GM12874 (cell line): ENCODE results near the gene TMEM215.

Experiments used
- TF ChIP-seq, protein P1 (sequence below): IDR thresholded peaks from 2 replicates; pipeline ENCODE4 v1.5.1; 2011; ENCODE audit warnings: low read depth, mild to moderate bottlenecking, control low read depth, low read length, moderate library complexity; ENCODE audit not compliant: insufficient read depth

TMEM215 gene

DNA sequence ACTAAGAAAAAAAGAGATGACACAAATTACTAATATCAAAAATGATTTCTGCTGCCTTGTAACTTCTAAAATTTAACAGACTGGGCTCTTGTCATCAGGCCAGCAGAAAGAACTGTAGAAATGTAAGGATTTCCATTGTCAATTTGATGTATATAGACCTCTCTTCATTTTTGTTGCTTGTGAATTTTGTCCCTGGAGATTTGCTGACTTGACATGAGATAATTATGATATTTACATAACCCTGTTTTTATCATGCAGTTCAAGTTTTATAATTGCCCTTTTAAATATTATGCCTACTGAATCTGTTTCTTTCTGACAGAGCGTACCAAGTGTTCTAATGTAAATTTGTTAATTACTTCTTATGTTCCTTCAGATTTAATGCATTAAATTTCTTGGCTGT lies 23.9 kb downstream of the TMEM215 start:
- TF ChIP-seq, protein P1, sequence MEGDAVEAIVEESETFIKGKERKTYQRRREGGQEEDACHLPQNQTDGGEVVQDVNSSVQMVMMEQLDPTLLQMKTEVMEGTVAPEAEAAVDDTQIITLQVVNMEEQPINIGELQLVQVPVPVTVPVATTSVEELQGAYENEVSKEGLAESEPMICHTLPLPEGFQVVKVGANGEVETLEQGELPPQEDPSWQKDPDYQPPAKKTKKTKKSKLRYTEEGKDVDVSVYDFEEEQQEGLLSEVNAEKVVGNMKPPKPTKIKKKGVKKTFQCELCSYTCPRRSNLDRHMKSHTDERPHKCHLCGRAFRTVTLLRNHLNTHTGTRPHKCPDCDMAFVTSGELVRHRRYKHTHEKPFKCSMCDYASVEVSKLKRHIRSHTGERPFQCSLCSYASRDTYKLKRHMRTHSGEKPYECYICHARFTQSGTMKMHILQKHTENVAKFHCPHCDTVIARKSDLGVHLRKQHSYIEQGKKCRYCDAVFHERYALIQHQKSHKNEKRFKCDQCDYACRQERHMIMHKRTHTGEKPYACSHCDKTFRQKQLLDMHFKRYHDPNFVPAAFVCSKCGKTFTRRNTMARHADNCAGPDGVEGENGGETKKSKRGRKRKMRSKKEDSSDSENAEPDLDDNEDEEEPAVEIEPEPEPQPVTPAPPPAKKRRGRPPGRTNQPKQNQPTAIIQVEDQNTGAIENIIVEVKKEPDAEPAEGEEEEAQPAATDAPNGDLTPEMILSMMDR, result no peak

DNA sequence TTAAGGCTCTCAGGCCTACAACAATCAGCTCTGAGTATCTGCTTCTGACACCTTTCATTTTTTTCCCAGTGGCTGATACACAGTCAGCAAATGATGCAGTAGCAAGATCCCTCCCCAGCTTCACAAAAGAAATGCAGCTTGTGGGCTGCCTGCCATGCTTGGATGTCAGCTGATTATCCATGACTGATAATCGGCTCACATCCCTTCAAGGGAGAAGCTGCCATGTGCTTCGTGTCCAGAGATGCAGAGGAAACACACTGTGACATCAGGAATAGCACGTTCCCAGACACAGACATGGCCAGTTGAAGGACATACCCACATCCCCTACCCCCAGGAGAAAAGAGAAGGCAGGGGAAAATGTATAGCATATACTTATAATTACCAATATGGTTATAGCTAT lies 27.9 kb downstream of the TMEM215 start:
- TF ChIP-seq, protein P1, result no peak

DNA sequence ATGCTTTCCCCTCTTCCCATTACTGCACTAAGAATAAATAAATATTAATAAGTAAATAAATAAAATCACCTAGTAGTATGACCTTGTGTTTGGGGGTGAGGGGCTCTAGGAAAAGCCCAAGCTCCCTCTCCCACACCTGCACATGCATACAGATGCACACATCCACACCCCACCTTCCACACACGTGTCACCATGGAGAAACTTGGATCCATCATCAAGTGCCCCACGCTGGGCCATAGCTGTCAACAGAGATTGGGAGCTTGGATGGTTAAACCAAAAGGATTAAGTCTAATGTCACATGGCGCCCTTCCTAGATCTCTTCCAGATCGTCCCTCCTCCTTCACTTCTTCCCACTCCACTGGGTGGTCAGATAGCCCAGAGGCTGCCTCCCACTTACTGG lies 37.0 kb downstream of the TMEM215 start:
- TF ChIP-seq, protein P1, result no peak

DNA sequence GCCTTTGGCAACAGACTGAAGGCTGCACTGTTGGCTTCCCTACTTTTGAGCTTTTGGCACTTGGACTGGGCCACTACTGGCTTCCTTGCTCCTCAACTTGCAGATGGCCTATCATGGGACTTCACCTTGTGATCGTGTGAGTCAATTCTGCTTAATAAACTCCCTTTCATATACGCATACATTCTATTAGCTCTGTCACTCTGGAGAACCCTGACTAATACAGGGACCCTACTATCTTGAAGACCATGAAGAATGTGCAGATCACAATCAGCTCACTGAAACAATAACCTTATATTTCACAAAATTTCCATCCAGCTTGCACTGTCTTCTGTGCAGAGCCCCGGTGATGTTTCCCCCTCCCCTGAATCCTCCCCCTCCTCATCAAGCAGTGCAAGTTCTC lies 39.8 kb downstream of the TMEM215 start:
- TF ChIP-seq, protein P1, result no peak

DNA sequence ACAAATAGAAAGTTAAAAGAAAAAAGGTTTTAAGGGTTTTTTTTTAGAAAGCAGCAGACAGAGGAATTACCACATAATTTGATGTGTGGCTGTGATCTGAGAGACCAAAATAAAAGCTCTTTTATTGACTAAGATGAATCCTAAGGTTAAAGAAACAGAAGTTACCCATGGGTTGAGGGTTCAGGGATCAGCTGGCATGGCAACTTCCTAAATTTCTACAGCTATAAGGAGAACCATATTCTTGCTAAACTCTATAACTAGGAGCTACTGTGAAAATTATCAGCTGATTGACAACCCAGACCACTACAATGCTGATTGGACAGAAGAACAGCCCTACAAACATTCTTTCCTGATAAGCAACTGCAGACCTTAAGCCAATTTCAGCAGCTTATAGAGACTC lies 40.2 kb downstream of the TMEM215 start:
- TF ChIP-seq, protein P1, result no peak

DNA sequence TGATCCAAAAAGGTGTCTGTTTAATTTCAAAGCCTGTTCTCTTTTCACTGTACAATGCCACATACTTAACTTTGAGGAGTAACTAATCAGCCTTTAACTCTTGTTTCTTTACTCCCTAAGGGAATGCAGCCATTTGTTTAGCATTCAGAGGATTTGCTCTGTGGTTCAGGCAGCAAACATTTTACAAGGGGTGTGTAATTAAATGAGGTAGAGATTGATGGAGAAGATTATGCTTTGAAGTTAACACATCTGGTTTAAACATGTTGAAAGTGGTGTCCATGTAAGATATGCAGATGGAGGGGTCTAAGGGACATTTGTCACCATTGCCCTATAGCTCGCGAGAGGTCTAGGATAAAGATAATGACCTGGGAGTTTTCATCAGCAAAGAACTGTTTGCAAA lies 41.9 kb downstream of the TMEM215 start:
- TF ChIP-seq, protein P1, result no peak

DNA sequence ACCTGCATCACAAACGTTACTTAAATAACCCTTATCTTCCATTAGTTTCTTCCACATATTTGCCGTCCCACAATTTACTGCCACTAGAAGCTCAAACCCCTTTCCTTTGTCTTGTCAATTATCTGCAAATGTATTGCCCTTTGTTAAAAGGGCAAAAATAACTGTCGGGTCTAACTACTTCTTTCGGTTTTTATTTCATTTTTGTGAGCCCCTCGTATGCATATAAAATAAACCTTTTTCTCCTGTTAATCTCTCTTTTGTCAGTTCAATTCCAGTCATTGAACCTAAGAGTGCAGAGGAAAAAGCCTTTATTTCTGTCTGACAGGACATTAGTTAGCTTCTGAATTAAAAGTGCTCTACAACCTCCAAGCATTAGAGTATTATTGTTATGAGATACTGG lies 45.5 kb downstream of the TMEM215 start:
- TF ChIP-seq, protein P1, result no peak

DNA sequence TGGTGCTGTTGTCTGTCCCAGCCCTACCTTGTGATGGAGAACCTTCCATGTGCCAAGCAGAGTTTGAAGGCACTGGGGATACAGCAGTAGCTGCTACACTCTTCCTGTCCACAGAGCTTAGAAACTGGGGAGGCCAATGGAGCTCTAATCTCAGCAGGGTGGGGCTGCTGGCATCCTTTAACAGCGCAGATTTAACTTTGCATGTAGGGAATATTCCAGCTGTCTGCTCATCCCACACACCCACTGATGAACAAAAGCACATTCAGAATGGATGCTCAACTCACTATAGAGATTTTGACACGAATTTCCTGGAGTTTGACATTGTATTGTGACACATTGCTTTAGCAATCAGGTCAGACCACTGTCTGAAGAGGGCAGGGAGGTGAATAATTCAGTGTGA lies 49.0 kb downstream of the TMEM215 start:
- TF ChIP-seq, protein P1, result no peak
